Lower leg skin (tissue), 4 donors: ENCODE results near the gene TKTL1. TPM values are rescaled to one million over a fixed set of nuclear protein-coding genes. Genes with fewer than 3 reads are reported as not detected.

ENCODE experiments used
- DNase-seq, 2 donors: peaks; one replicate each; pipeline ENCODE4 v3.0.0-alpha.2; 2019; ENCODE audit warnings: low spot score in 2 of 2
- H3K4me3 ChIP-seq: fragments of 200-600 bp; sonication (generic); 2 replicates; pipeline ENCODE4 v1.5.1; 2017; ENCODE audit warnings: mild to moderate bottlenecking, low read depth; ENCODE audit not compliant: poor library complexity, severe bottlenecking
- CTCF ChIP-seq, 3 donors: fragments of 450-650 bp; IDR thresholded peaks; one replicate each; pipeline ENCODE4 v1.5.1; 2016; ENCODE audit warnings: antibody characterized with exemption in 3 of 3, mild to moderate bottlenecking in 3 of 3, moderate library complexity in 2 of 3
- POLR2A ChIP-seq, 2 donors: fragments of 450-650 bp; IDR thresholded peaks; one replicate each; pipeline ENCODE4 v1.6.1; 2016 to 2017; ENCODE audit warnings: antibody characterized with exemption in 2 of 2, mild to moderate bottlenecking in 1 of 2, moderate library complexity in 1 of 2
- WGBS, 2 donors: methylation state at CpG; one replicate each; pipeline ENCODE4 v1.1.5; 2018; 5-methylcytosine and 5-hydroxymethylcytosine counted together
- intact Hi-C: fragments of 100-400 bp; cut with DNase I; formaldehyde crosslinking; loops from one replicate; pipeline ENCODE4 v1.15.0; 2023; ENCODE audit warnings: low total_unique reads
- total RNA-seq, 4 donors: library from RNA; depleted of rRNA; stranded (reverse); fragments of >200 nt; gene quantifications; one replicate each; pipeline ENCODE4 v1.1.0, GENCODE V29; 2016

The TKTL1 gene
- total RNA-seq, 4 donors from 2014 or later: 0.42 to 1.1 (median 0.46) TPM; not detected in 1

- intact Hi-C loops: no loop called here
- peak; percentile 95 to 99 for DNase-seq
- H3K4me3 ChIP-seq: peak within 1 kb of the TSS; percentile 66
- WGBS, 2 donors: 1 to 61% methylated on average over 36 to 85 of the region's 103 CpGs
- TF ChIP-seq CTCF (IDR thresholded peaks at IDR 0.05) (no peak), POLR2A (IDR thresholded peaks at IDR 0.05) (no peak)
These were observed 83.4 kb downstream of the TKTL1 start, which contains the start of gene EMD for GRCh38 chrX:154378799-154379568. Gene EMD (plus strand): TSS chrX:154379295. CDS start chrX:154379485, 190 bp downstream.

GRCh38 chrX:154379569-154379951, 84.0 kb downstream of the TKTL1 start:
- WGBS, 2 donors: 0 to 34% methylated on average over 12 to 38 of the region's 38 CpGs
- DNase-seq: no peak
- intact Hi-C loops: no loop called here
- TF ChIP-seq CTCF (IDR thresholded peaks at IDR 0.05) (no peak), POLR2A (IDR thresholded peaks at IDR 0.05) (no peak)
- H3K4me3 ChIP-seq: peak overlapping the region; percentile 66

Other genes starting within 250 kb of the TKTL1 start
- 10 to 100 TPM; 30.7 to 34.9 (median 33.6) TPM for gene MECP2, start 198.1 kb upstream of the TKTL1 start, total RNA-seq
- gene OPN1LW, start 151.6 kb upstream of the TKTL1 start, total RNA-seq: not detected
- not detected for gene OPN1MW, start 113.2 kb upstream of the TKTL1 start, total RNA-seq
- not detected for gene OPN1MW2, start 76.0 kb upstream of the TKTL1 start, total RNA-seq
- gene OPN1MW3, start 38.2 kb upstream of the TKTL1 start, total RNA-seq: not detected
- 1 to 10 TPM in 2 of 4 donors, not detected in 2; 1.1 to 2.4 TPM for gene TEX28, start 671 bp upstream of the TKTL1 start, total RNA-seq
- gene FLNA, start 78.8 kb downstream of the TKTL1 start, total RNA-seq: 100 to 1,000 TPM; 278 to 636 (median 365) TPM
- gene EMD, start 83.5 kb downstream of the TKTL1 start, total RNA-seq: 10 to 100 TPM; 43.4 to 67.0 (median 52.1) TPM
- gene RPL10, start 102.6 kb downstream of the TKTL1 start, total RNA-seq: 1,000 to 10,000 TPM; 3,266 to 8,500 (median 5,564) TPM
- 10 to 100 TPM; 10.5 to 28.5 (median 16.9) TPM for gene DNASE1L1, start 113.5 kb downstream of the TKTL1 start, total RNA-seq
- gene TAFAZZIN, start 115.7 kb downstream of the TKTL1 start, total RNA-seq: 10 to 100 TPM; 34.1 to 89.6 (median 49.0) TPM
- gene ATP6AP1, start 132.9 kb downstream of the TKTL1 start, total RNA-seq: 10 to 100 TPM; 71.0 to 93.5 (median 78.4) TPM
- 10 to 100 TPM; 50.5 to 83.5 (median 61.5) TPM for gene GDI1, start 141.4 kb downstream of the TKTL1 start, total RNA-seq
- gene FAM50A, start 148.3 kb downstream of the TKTL1 start, total RNA-seq: 10 to 100 TPM; 18.9 to 37.0 (median 22.7) TPM
- 10 to 100 TPM; 10.2 to 30.2 (median 13.5) TPM for gene PLXNA3, start 162.5 kb downstream of the TKTL1 start, total RNA-seq
- gene LAGE3, start 183.5 kb downstream of the TKTL1 start, total RNA-seq: 10 to 100 TPM; 22.9 to 50.0 (median 28.5) TPM
- 10 to 100 TPM; 33.7 to 57.0 (median 50.7) TPM for gene UBL4A, start 190.8 kb downstream of the TKTL1 start, total RNA-seq
- gene SLC10A3, start 194.8 kb downstream of the TKTL1 start, total RNA-seq: 10 to 100 TPM; 53.4 to 67.3 (median 57.4) TPM
- gene FAM3A, start 220.4 kb downstream of the TKTL1 start, total RNA-seq: 10 to 100 TPM; 42.5 to 61.7 (median 47.2) TPM